ENCODE measurements around the gene ZNF536.

The ZNF536 gene

GRCh38 chr19:30596268-30596667, 224.1 kb downstream of the ZNF536 start:
- Histone ChIP-seq H3K27me3 (ENCODE audit: control insufficient read depth, insufficient read depth, low read length) (no peaks in the 10 kb centered on the region), H3K27ac (no peak overlapping the region), H3K4me1 (no peaks in the 10 kb centered on the region), H2AFZ (peak overlapping the region; percentile 55), H3K9ac (no peak overlapping the region), H3K4me3 (ENCODE audit: low read depth, low read length) (no peak overlapping the region), H3K4me2 (ENCODE audit: low read length) (no peak overlapping the region), H3K79me2 (no peaks in the 10 kb centered on the region), H3K36me3 (ENCODE audit: control insufficient read depth, insufficient read depth, low read length) (no peaks in the 10 kb centered on the region), H3K9me3 (ENCODE audit: control insufficient read depth, low read length) (no peaks in the 10 kb centered on the region)
- no peak for TF ChIP-seq CTCF (IDR thresholded peaks at IDR 0.05)

- H3K4me1 ChIP-seq = no peaks in the 10 kb centered on the region
- no peaks in the 10 kb centered on the region for H3K27me3 ChIP-seq (ENCODE audit: control insufficient read depth, insufficient read depth, low read length)
- no peaks in the 10 kb centered on the region for H3K36me3 ChIP-seq (ENCODE audit: control insufficient read depth, insufficient read depth, low read length)
- H3K4me2 ChIP-seq (ENCODE audit: low read length) = no peak overlapping the region
- H3K79me2 ChIP-seq = no peaks in the 10 kb centered on the region
- no peaks in the 10 kb centered on the region for H3K9me3 ChIP-seq (ENCODE audit: control insufficient read depth, low read length)
- H3K9ac ChIP-seq = no peak overlapping the region
- H2AFZ ChIP-seq = peak overlapping the region; percentile 55
- no peak for TF ChIP-seq CTCF (IDR thresholded peaks at IDR 0.05)
- H3K4me3 ChIP-seq (ENCODE audit: low read depth, low read length) = no peak overlapping the region
- H3K27ac ChIP-seq = no peak overlapping the region
Observed at GRCh38 chr19:30596813-30597399, 224.7 kb downstream of the ZNF536 start.

- TF ChIP-seq CTCF (IDR thresholded peaks at IDR 0.05) = no peak
- no peak overlapping the region for H3K9ac ChIP-seq
- no peak overlapping the region for H3K4me3 ChIP-seq (ENCODE audit: low read depth, low read length)
Observed at GRCh38 chr19:30598688-30599087, 226.5 kb downstream of the ZNF536 start.

GRCh38 chr19:30602661-30603350, 230.6 kb downstream of the ZNF536 start:
- H3K36me3 ChIP-seq (ENCODE audit: control insufficient read depth, insufficient read depth, low read length) = no peaks in the 10 kb centered on the region
- H3K27me3 ChIP-seq (ENCODE audit: control insufficient read depth, insufficient read depth, low read length) = no peaks in the 10 kb centered on the region
- no peak overlapping the region for H3K27ac ChIP-seq
- no peaks in the 10 kb centered on the region for H3K4me1 ChIP-seq
- H3K79me2 ChIP-seq = no peaks in the 10 kb centered on the region
- no peak for TF ChIP-seq CTCF (IDR thresholded peaks at IDR 0.05)
- H3K9ac ChIP-seq = no peak overlapping the region
- no peaks in the 10 kb centered on the region for H3K9me3 ChIP-seq (ENCODE audit: control insufficient read depth, low read length)
- no peak overlapping the region for H2AFZ ChIP-seq
- H3K4me2 ChIP-seq (ENCODE audit: low read length) = no peak overlapping the region
- no peak overlapping the region for H3K4me3 ChIP-seq (ENCODE audit: low read depth, low read length)

More at GRCh38 chr19:30598688-30599087, 226.5 kb downstream of the ZNF536 start:
- Histone ChIP-seq H3K27ac (no peak overlapping the region), H2AFZ (no peak overlapping the region), H3K79me2 (no peaks in the 10 kb centered on the region), H3K27me3 (ENCODE audit: control insufficient read depth, insufficient read depth, low read length) (no peaks in the 10 kb centered on the region), H3K4me1 (no peaks in the 10 kb centered on the region), H3K4me2 (ENCODE audit: low read length) (no peak overlapping the region), H3K9me3 (ENCODE audit: control insufficient read depth, low read length) (no peaks in the 10 kb centered on the region), H3K36me3 (ENCODE audit: control insufficient read depth, insufficient read depth, low read length) (no peaks in the 10 kb centered on the region)

GRCh38 chr19:30604657-30605056, 232.5 kb downstream of the ZNF536 start:
- H3K4me1 ChIP-seq = no peaks in the 10 kb centered on the region
- H3K27ac ChIP-seq = no peak overlapping the region
- no peak for TF ChIP-seq CTCF (IDR thresholded peaks at IDR 0.05)
- no peak overlapping the region for H3K9ac ChIP-seq
- no peaks in the 10 kb centered on the region for H3K36me3 ChIP-seq (ENCODE audit: control insufficient read depth, insufficient read depth, low read length)
- H3K27me3 ChIP-seq (ENCODE audit: control insufficient read depth, insufficient read depth, low read length) = no peaks in the 10 kb centered on the region
- H3K79me2 ChIP-seq = no peaks in the 10 kb centered on the region
- H2AFZ ChIP-seq = no peak overlapping the region
- no peak overlapping the region for H3K4me3 ChIP-seq (ENCODE audit: low read depth, low read length)
- no peaks in the 10 kb centered on the region for H3K9me3 ChIP-seq (ENCODE audit: control insufficient read depth, low read length)
- H3K4me2 ChIP-seq (ENCODE audit: low read length) = no peak overlapping the region

Data from parathyroid adenoma (tissue), 2 donors.